HG03280 (cell line): Measurements from ENCODE around the gene TACC3.

Source experiments
- ATAC-seq: cut with Tn5 transposase; IDR thresholded peaks from one replicate; pipeline ENCODE4 v1.9.1; 2021; ENCODE audit warnings: mild to moderate bottlenecking, moderate library complexity; ENCODE audit not compliant: unreplicated experiment

The TACC3 gene

GRCh38 chr4:1744552-1744951, 23.2 kb downstream of the TACC3 start:
- ATAC-seq: no peak

GRCh38 chr4:1745165-1745564, 23.8 kb downstream of the TACC3 start:
- ATAC-seq: no peak

GRCh38 chr4:1745697-1746096, 24.4 kb downstream of the TACC3 start:
- no peak for ATAC-seq

DNA sequence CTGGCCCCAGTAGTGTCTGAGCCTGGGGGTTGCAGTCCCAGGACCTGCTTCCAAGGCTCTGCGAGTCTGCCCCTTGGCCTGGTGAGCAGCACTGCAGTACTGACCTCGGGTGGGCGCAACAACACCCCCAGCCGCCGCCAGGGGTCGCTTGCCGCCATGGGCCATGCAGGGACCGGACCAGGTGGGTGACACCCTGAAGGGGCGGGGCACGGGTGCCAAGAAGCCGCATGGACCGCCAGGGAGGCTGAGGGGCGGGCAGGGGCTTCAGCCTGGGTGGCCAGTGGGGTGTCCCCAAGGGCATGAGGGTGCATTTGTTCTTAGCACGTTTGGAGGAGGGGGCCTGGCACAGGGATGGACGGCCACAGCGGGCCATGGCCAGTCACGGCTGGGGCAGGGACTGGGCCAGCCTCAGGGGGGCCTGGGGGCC, 25.0 kb downstream of the TACC3 start:
- ATAC-seq: peak; percentile 65

- ATAC-seq: no peak
Observed at GRCh38 chr4:1746919-1747602, 25.7 kb downstream of the TACC3 start.

DNA sequence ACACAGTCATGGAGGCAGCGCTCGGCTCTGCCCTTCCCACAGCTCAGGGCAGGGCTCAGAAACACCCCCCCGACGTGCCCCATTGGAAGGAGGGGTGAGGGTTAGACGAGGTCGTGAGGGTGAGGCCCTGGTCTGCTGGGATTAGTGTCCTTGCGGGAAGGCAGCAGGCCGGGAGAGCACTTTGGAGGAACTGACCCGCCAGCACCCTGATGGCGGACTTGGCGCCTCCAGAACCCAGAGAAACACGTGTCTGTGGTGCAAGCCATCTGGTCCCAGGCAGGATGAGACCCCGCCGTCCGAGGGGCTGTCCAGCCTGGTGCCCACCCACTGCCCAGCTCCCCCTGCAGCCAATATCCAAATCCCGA, 26.3 kb downstream of the TACC3 start:
- ATAC-seq: no peak

DNA sequence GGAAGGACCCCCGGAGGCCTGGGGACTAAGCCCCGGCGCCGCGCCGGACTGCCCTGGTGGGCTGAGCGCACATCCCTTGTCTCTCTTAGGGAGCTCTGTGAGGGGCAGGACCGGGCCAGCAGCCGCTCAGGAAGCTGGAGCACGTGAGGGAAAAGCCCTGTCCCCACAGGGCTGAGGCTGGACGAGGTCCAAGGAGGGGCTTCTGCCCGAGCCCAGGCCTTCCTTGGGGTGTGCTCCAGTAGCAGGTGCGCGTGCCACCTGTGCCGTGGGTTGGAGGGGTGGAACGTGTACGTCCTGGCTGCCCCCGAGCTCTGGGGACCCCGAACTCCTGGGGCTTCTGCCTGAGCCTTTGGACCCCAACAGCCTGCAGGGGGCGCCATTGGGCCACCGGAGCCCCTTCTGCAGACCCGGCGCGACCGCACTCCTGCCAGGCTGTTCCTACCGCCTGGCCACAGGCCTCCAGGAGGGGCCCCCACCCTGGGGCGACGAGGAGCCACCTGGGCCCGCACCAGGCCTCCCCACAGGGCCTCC, 27.2 kb downstream of the TACC3 start:
- no peak for ATAC-seq

- ATAC-seq: no peak
Observed at GRCh38 chr4:1749370-1749769, 28.0 kb downstream of the TACC3 start.

DNA sequence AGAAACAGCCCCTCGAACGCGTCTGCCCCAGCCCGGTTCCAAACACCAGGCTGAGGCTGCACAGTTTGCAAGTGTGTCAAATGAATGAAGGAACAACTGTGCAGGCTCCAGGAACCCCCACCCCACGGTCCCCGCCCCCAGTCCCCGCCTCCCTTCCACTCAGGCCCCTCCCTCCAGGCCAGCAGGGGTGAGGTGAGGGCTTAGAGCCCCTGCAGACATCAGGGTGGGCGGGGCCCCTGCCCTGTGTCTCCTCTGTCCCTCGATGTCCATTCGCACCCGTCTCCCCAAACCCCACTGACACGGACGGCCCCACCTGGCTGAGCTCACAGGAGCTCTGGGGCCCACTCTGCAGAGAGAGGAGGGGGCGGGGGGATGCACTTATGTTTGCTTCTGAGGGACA, 28.5 kb downstream of the TACC3 start:
- ATAC-seq: no peak

GRCh38 chr4:1750381-1751154, 29.2 kb downstream of the TACC3 start:
- no peak for ATAC-seq

- ATAC-seq: no peak
Observed at GRCh38 chr4:1751155-1751918, 30.0 kb downstream of the TACC3 start.

- no peak for ATAC-seq
Observed at GRCh38 chr4:1751919-1752283, 30.6 kb downstream of the TACC3 start.

- ATAC-seq: no peak
Observed at GRCh38 chr4:1752284-1753041, 31.1 kb downstream of the TACC3 start.

- no peak for ATAC-seq
Observed at GRCh38 chr4:1753294-1753696, 32.0 kb downstream of the TACC3 start.

- no peak for ATAC-seq
Observed at GRCh38 chr4:1753697-1754311, 32.5 kb downstream of the TACC3 start.

DNA sequence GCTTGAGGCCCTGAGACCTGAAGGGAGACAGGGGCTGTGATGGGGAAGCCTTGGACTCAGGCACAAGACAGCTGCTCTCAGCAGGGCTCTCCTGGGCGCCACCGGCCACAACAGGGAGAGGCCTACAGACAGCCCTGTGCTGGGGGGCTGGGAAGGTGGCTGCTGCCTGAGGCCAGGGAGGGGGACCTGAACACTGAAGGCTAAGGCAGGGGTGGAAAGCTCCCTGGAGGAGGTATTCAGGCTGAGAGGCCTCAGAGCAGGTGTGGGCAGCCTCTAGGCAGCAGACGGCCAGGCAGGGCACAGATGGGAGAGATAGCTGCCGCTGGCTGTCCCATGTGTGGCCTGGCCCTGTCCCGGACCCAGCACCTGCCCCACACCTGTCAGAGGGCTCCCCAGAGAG, 33.0 kb downstream of the TACC3 start:
- no peak for ATAC-seq

GRCh38 chr4:1755297-1755696, 34.0 kb downstream of the TACC3 start:
- ATAC-seq: no peak

DNA sequence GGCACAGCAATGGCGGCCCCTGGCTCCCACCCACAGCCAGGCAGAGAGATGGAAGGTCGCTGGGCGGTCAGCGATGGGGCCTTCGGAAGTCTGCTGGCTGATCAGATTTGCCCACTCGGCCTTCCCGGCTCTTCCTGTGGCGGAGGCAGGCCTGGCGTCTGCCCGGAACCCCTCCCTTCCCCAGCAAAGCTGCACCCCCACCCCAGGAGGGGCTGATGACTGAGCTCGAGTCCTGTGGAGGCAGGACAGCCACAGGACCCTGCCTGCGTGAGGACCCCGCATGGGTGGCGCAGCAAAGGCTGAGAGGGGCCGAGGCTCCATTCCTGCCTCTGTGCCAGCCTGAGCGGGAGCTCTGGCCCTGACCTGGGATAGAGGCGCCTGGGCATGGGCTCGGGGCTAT, 34.8 kb downstream of the TACC3 start:
- no peak for ATAC-seq

DNA sequence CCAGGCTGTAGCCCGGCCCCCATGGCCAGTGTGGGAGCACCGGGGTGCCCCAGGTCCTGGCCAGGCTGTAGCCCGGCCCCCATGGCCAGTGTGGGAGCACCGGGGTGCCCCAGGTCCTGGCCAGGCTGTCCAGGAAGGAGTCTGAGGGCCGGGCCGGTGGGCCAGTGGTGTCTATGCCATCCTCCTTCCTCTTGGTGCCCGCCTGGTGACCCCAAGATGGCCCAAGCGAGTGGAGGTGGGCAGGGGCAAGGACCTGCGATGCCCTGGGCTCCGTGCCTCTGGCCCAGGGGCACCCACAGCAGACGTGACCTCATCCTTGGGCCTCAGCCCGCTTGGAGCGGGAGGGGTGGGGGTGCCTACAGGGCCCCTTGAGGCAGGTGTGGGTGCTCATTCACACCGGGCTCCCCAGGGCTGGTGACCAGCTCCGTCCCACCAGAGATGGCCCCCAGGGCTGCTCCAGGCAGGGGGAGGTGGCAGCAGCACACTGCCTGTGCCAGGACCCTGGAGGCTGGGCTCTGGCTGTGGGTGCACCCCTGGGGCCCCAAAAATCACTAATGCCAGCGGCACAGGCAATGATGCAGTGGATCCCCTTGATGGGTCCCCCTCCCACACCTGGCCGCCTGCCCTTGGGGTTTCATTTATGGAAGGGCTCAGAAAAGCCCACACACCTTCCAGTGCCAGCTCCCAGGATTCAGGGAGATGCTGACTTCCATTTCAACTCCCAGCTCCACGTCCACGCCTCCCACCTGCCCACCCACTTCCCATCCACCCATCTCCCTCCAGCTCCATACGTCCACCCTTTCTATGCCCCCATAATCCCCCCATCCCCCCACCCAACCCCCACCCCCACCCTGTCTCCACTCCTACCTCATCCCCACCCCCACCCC, 35.8 kb downstream of the TACC3 start:
- ATAC-seq: no peak

DNA sequence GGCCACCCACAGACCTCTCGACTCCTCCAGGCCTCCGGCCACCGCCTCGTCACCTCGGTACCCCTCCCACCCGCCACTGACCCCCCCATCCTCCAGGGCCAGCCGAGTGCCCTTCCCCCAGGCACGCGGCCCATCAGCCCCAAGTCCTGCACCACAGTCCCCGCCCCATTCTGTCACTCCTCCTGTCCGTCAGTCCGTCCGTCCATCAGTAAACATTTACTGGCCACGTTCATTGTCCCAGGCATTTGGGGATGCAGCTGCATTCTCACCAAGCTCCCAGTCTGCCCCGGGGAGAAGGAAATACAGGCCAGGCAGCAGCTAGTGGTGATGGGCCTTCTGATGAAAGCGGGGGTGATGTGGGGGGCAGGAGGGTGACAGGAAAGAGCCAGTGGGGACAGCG, 36.5 kb downstream of the TACC3 start:
- no peak for ATAC-seq
